GM19324 (cell line): ENCODE data around the gene ERVK3-1.
"Not testable (repeated sequence)": the region's sequence is repeated elsewhere in the genome, so short reads cannot be mapped to it uniquely, and the experiment has no call there.

ENCODE experiments used
- ATAC-seq: cut with Tn5 transposase; IDR thresholded peaks from one replicate; pipeline ENCODE4 v1.9.1; 2021; ENCODE audit warnings: mild to moderate bottlenecking, moderate library complexity; ENCODE audit not compliant: unreplicated experiment, low FRiP score

ERVK3-1 gene

GRCh38 chr19:58338825-58339558 lies 33.8 kb downstream of the ERVK3-1 start:
- no peak for ATAC-seq

GRCh38 chr19:58345558-58345957 lies 40.4 kb downstream of the ERVK3-1 start:
- no peak for ATAC-seq

GRCh38 chr19:58346961-58347929 lies 42.1 kb downstream of the ERVK3-1 start:
- ATAC-seq: peak; percentile 78

- ATAC-seq: not testable (repeated sequence)
These were observed 42.9 kb downstream of the ERVK3-1 start for GRCh38 chr19:58348080-58348479.

- no peak for ATAC-seq
These were observed 44.4 kb downstream of the ERVK3-1 start for GRCh38 chr19:58349590-58349989.

GRCh38 chr19:58350001-58350861 lies 45.1 kb downstream of the ERVK3-1 start:
- ATAC-seq: no peak

- no peak for ATAC-seq
These were observed 45.8 kb downstream of the ERVK3-1 start for GRCh38 chr19:58350871-58351557.

GRCh38 chr19:58351558-58351878 lies 46.3 kb downstream of the ERVK3-1 start:
- ATAC-seq: no peak

- no peak for ATAC-seq
These were observed 47.0 kb downstream of the ERVK3-1 start for GRCh38 chr19:58351990-58352755.

- no peak for ATAC-seq
These were observed 47.8 kb downstream of the ERVK3-1 start, which contains the start of gene A1BG for GRCh38 chr19:58352760-58353671. TSS of gene A1BG (minus strand) at chr19:58353492. CDS start at chr19:58353437, 55 bp downstream.

GRCh38 chr19:58353717-58354477 lies 48.7 kb downstream of the ERVK3-1 start:
- no peak for ATAC-seq

- ATAC-seq: no peak
These were observed 49.4 kb downstream of the ERVK3-1 start for GRCh38 chr19:58354478-58355030.

GRCh38 chr19:58355215-58355796 lies 50.1 kb downstream of the ERVK3-1 start:
- no peak for ATAC-seq

GRCh38 chr19:58355908-58356765 lies 51.0 kb downstream of the ERVK3-1 start:
- ATAC-seq: no peak

GRCh38 chr19:58356766-58357480 lies 51.7 kb downstream of the ERVK3-1 start:
- ATAC-seq: no peak
